Muscle layer of duodenum (tissue), 2 donors: Measurements from ENCODE around the gene SLC35F4.
"Not testable (repeated sequence)": the region's sequence is repeated elsewhere in the genome, so short reads cannot be mapped to it uniquely, and the experiment has no call there.

Source experiments
- H3K27ac ChIP-seq: one replicate; pipeline ENCODE4 v1.7.0; 2013; ENCODE audit warnings: mild to moderate bottlenecking, low read length
- H3K27me3 ChIP-seq: one replicate; pipeline ENCODE4 v1.7.0; 2013; ENCODE audit warnings: low read depth, mild to moderate bottlenecking, control low read depth, low read length
- H3K36me3 ChIP-seq, 2 donors: one replicate each; pipeline ENCODE4 v1.7.0; 2013; ENCODE audit warnings: low read length in 2 of 2, control low read depth in 1 of 2, mild to moderate bottlenecking in 1 of 2; ENCODE audit not compliant: insufficient read depth in 2 of 2, control insufficient read depth in 1 of 2
- H3K4me1 ChIP-seq, 2 donors: one replicate each; pipeline ENCODE4 v1.7.0; 2013; ENCODE audit warnings: low read length in 2 of 2, mild to moderate bottlenecking in 2 of 2, control low read depth in 1 of 2, moderate library complexity in 1 of 2; ENCODE audit not compliant: insufficient read depth in 2 of 2, control insufficient read depth in 1 of 2
- H3K4me3 ChIP-seq, 2 donors: one replicate each; pipeline ENCODE4 v1.7.0; 2013; ENCODE audit warnings: low read length in 2 of 2, low read depth in 1 of 2, mild to moderate bottlenecking in 1 of 2
- H3K9me3 ChIP-seq, 2 donors: one replicate each; pipeline ENCODE4 v1.7.0; 2013; ENCODE audit warnings: low read length in 2 of 2, control low read depth in 1 of 2, mild to moderate bottlenecking in 1 of 2; ENCODE audit not compliant: control insufficient read depth in 1 of 2
- donor health status: healthy.

The SLC35F4 gene

GRCh38 chr14:57712698-57713097, 153.2 kb downstream of the SLC35F4 start:
- Histone ChIP-seq H3K4me1 (no peaks in the 10 kb centered on the region), H3K9me3 (peaks cover 0 to 8% of the 10 kb centered on the region in 2 donors), H3K4me3 (no peak overlapping the region), H3K27me3 (no peaks in the 10 kb centered on the region), H3K36me3 (no peaks in the 10 kb centered on the region), H3K27ac (no peak overlapping the region)

DNA sequence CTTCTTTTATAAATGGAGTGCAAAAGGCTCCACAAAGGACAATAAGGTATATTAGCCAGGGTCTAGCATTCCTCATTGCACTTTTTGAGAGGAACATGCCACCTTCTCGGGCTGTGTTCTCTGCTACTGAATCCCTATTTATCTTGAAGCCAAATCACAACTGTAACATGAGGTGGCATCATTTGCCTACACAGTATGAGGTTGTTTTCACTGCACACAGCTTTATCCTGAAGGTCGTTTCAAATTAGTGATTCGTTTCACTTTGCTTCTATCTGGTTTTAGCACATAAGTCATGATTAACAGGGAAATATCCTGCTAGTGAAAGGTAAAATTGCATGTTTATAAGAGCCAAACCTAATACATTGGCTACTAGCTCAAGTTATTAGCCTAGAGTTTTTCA, 153.8 kb downstream of the SLC35F4 start:
- H3K36me3 ChIP-seq: no peaks in the 10 kb centered on the region
- no peak overlapping the region for H3K4me3 ChIP-seq
- H3K9me3 ChIP-seq: peaks cover 0 to 8% of the 10 kb centered on the region in 2 donors
- H3K27ac ChIP-seq: no peak overlapping the region
- H3K27me3 ChIP-seq: no peaks in the 10 kb centered on the region
- no peaks in the 10 kb centered on the region for H3K4me1 ChIP-seq

- H3K27me3 ChIP-seq: no peaks in the 10 kb centered on the region
- peaks cover 0 to 8% of the 10 kb centered on the region in 2 donors for H3K9me3 ChIP-seq
- H3K4me3 ChIP-seq: no peak overlapping the region
- H3K27ac ChIP-seq: no peak overlapping the region
- H3K4me1 ChIP-seq: no peaks in the 10 kb centered on the region
- H3K36me3 ChIP-seq: no peaks in the 10 kb centered on the region
These were observed 156.0 kb downstream of the SLC35F4 start for GRCh38 chr14:57709909-57710308.

DNA sequence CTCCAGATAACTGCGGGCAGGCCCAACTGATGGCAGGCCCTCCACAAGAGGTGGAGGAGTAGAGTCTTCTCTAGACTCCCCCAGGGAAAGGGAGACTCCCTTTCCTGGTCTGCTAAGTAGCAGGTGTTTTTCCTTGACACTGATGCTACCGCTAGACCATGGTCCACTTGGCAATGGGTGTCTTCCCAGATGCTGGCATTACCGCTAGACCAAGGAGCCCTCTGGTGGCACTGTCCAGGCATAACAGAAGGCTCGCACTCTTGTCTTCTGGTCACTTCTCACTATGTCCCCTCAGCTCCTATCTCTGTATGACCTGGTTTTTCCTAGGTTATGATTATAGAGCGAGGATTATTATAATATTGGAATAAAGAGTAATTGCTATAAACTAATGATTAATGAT, 156.8 kb downstream of the SLC35F4 start:
- not testable (repeated sequence) for H3K4me3 ChIP-seq, H3K36me3 ChIP-seq, H3K27ac ChIP-seq, H3K4me1 ChIP-seq, H3K9me3 ChIP-seq, H3K27me3 ChIP-seq

- no peak overlapping the region for H3K4me3 ChIP-seq
- no peaks in the 10 kb centered on the region for H3K27me3 ChIP-seq
- H3K27ac ChIP-seq: no peak overlapping the region
- peaks cover 0 to 8% of the 10 kb centered on the region in 2 donors for H3K9me3 ChIP-seq
- H3K4me1 ChIP-seq: no peaks in the 10 kb centered on the region
- no peaks in the 10 kb centered on the region for H3K36me3 ChIP-seq
These were observed 158.7 kb downstream of the SLC35F4 start for GRCh38 chr14:57707219-57707618.

GRCh38 chr14:57704763-57705162, 161.1 kb downstream of the SLC35F4 start:
- Histone ChIP-seq H3K27ac (no peak overlapping the region), H3K27me3 (no peaks in the 10 kb centered on the region), H3K36me3 (no peaks in the 10 kb centered on the region), H3K9me3 (peaks cover 0 to under 1% of the 10 kb centered on the region in 2 donors), H3K4me1 (no peaks in the 10 kb centered on the region), H3K4me3 (no peak overlapping the region)

- Histone ChIP-seq H3K27ac (no peak overlapping the region), H3K36me3 (no peaks in the 10 kb centered on the region), H3K4me1 (no peaks in the 10 kb centered on the region), H3K9me3 (peaks cover 0 to 3% of the 10 kb centered on the region in 2 donors), H3K27me3 (no peaks in the 10 kb centered on the region), H3K4me3 (no peak overlapping the region)
These were observed 165.9 kb downstream of the SLC35F4 start for GRCh38 chr14:57699947-57700346.

- H3K4me3 ChIP-seq: no peak overlapping the region
- H3K27ac ChIP-seq: no peak overlapping the region
- H3K4me1 ChIP-seq: no peaks in the 10 kb centered on the region
- peaks cover 0 to 5% of the 10 kb centered on the region in 2 donors for H3K9me3 ChIP-seq
- no peaks in the 10 kb centered on the region for H3K27me3 ChIP-seq
- H3K36me3 ChIP-seq: no peaks in the 10 kb centered on the region
These were observed 173.2 kb downstream of the SLC35F4 start for GRCh38 chr14:57692671-57693070.

- Histone ChIP-seq H3K4me1 (no peaks in the 10 kb centered on the region), H3K4me3 (no peak overlapping the region), H3K36me3 (no peaks in the 10 kb centered on the region)
These were observed 178.5 kb downstream of the SLC35F4 start for GRCh38 chr14:57687416-57687815.

DNA sequence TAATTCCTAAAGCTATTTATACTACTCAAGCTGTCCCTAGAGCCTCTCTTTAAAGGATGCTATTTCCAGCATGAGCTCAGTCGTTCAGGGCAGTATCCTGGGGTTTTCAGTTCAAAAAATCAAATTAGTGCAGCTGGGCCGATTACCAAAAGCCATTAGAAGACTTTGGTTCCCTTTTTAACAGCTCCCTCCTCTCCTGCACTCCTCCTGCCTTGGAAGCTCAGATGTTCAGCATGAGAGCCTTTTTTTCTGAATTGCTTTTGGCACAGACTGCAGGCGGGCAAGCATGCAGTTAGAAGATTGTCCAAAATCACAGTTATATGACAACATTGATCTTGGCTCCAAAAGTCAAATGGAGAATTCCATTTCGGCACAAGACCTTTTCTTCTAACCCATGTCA, 179.6 kb downstream of the SLC35F4 start:
- Histone ChIP-seq H3K4me3 (no peak overlapping the region), H3K9me3 (no peaks in the 10 kb centered on the region), H3K27me3 (no peaks in the 10 kb centered on the region), H3K4me1 (no peaks in the 10 kb centered on the region), H3K36me3 (no peaks in the 10 kb centered on the region), H3K27ac (no peak overlapping the region)

More at GRCh38 chr14:57687416-57687815, 178.5 kb downstream of the SLC35F4 start:
- Histone ChIP-seq H3K9me3 (no peaks in the 10 kb centered on the region), H3K27ac (no peak overlapping the region), H3K27me3 (no peaks in the 10 kb centered on the region)

DNA sequence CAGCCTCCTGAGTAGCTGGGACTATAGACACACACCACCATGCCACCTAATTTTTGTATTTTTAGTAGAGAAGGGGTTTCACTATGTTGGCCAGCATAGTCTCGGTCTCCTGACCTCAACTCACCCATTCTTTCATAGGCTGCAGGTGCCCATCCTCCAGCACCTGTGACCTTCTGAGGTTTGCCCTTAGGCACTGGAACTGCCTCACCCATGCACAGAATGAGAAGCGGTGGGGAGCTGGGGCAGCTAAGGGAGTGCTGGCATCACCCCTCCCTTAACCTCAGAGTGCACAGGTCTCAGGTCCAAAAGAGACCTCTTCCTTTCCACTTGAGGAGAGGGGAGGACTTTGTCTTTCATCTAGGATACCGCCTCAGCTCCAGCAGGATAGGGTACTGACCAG, 194.9 kb downstream of the SLC35F4 start:
- Histone ChIP-seq H3K4me3 (no peak overlapping the region), H3K27me3 (no peaks in the 10 kb centered on the region), H3K4me1 (no peaks in the 10 kb centered on the region), H3K36me3 (no peaks in the 10 kb centered on the region), H3K9me3 (peaks cover 0 to 6% of the 10 kb centered on the region in 2 donors), H3K27ac (no peak overlapping the region)

GRCh38 chr14:57660208-57660607, 205.7 kb downstream of the SLC35F4 start:
- no peak overlapping the region for H3K27ac ChIP-seq
- no peak overlapping the region for H3K4me3 ChIP-seq
- no peaks in the 10 kb centered on the region for H3K36me3 ChIP-seq
- no peaks in the 10 kb centered on the region for H3K9me3 ChIP-seq
- H3K4me1 ChIP-seq: no peaks in the 10 kb centered on the region
- no peaks in the 10 kb centered on the region for H3K27me3 ChIP-seq
